Fibroblast of skin of abdomen (primary cell): Measurements from ENCODE around the gene ELFN2.

Experiments
- DNase-seq: peaks from one replicate; pipeline ENCODE4 v3.0.0-alpha.2; 2013

Gene ELFN2

DNA sequence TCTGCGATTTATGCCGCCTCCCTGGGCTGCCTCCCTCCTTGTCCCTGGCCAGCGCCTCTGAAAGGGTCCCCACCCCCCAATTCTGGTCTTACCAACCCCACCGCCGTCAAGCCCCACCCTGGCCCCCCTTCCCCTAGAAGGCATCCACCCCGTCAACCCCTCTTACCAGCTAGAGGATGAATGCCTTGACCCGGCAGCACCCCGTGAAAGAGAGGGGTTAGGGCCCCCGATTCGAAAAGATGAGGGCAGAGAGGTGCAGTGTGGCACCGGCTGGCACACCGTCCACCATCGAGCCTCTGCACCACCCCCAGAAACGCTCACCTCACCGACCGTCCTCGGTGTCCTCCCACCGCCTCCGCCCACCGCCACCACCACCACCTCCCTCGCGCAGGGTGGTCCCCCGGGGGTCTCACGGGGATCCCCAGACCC is 559 bp downstream of the ELFN2 start:
- no peak for DNase-seq

GRCh38 chr22:37425800-37426705 is 1.2 kb downstream of the ELFN2 start:
- peak; percentile 40 for DNase-seq

DNA sequence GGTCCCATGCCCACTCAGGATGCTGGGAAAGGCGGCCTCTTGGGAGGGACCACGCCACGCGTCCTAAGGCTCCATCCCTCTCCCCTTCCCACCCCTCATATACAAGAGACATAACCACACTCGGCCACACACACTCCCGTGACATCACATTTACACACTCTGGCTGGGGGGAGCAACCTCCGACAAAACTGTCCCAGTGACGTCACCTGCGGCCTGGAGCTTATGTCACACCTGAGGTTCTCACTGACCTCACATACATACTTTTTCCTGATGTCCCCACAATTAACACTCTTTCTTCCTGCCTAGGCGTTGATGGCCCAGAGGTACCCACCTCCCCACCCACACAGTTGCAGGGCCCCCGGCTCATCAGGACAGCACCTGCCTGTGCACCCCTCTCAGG is 1.9 kb downstream of the ELFN2 start:
- DNase-seq: no peak

GRCh38 chr22:37423283-37423682 is 4.0 kb downstream of the ELFN2 start:
- DNase-seq: no peak

- DNase-seq: no peak
Observed at GRCh38 chr22:37421468-37421877, 5.8 kb downstream of the ELFN2 start.

DNA sequence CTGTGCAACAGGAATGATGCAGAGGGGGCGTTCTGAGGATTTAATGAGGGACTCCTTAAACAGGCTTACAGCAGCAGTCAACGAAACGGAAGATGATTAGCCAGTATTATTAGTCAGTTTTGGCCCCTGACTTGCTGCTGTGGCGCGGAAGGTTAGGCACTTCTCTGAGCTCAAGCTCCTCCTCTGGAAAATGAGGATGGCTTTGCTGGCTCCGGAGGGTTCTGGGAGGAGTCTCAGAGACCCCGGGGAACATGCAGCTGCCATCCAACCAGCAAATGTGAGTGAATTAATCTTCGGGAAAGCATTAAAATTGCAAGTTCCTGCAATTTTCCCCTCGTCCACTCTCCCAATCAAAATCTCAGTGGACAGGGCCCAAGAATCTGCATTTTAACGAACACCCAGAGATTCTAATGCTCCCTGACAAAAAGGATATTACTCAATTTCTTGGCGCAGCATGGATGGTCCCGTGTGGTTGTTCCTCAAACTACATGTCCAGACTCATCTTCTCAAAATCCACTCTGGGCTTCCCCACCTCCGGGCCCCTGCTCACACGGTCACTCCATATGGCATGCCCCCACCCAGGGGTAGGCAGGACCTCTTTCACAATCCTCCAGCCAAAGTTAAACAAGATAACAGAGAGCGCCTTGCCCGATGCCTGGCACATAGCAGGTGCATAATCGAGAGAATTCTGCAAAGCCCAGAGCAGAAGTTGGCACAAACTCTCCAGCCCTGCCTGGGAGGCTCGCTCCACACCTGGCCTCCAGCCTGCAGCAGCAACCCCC is 6.4 kb downstream of the ELFN2 start:
- peak; percentile 18 for DNase-seq

DNA sequence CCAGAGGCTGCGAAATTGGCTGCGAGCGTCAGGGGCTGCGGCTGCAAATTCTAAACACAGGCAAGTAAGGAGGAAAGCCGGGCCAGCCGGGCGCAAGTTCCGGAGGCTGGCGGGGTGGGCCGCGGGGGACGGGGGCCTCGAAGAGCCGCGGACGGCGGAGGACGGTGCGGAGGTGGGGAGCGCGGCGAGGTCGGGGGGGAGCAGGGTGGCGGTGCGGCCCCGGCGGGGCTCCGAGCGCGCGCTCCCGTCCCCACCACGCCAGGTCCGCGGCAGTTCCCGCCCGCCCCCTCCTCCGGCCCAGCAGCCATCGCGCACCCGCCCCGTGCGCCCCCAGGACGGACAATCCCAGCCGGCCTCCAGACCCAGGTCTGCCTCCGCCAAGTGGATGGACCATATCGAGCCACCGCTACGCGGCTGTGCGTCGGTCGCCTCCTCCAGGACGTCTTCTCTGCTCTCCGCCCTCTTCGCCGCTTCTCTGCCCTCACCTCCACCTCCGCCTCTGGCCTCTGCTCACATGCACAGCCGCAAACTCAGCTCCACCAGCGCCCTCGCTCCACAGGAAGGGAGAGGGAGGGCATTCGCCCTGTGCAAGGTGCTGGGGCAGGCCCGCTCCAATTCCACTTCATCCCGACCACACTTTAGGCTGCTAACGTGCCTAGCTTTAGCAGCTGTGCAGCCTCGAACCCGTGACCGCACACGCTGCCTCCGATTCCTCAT is 7.2 kb downstream of the ELFN2 start:
- DNase-seq: no peak

- no peak for DNase-seq
Observed at GRCh38 chr22:37419370-37419968, 7.8 kb downstream of the ELFN2 start.

GRCh38 chr22:37418627-37419369 is 8.5 kb downstream of the ELFN2 start:
- DNase-seq: no peak

DNA sequence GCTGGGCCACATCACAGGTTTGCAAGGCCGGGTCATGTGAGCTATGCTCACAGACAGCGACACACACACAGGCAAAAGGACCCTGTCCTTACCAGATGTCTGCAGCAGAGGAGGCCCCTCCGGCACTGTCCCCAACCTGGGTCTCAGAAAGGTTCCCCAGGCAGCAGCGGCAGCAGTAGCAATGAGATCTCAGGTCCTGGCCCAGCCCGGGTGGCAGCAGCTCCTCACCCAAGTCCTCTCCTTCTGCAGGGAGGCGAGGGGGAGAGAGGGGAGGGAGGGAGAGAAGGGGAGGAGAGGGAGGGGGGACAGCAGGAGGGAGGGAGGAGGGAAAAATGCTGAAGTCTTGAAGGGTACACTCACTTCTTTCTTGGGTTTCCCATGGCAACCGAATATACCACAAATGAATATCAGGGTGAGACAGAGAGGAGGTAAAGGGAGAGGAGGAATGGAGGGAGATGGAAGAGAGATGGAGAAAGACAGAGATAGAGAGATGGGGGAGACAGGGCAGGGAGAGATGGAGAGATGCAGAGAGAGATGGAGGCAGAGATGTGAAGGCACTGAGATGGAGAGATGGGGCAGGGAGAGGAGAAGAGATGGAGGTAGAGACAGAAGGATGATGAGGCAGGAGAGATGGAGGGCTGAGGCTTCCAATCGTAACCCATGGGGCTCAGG is 9.5 kb downstream of the ELFN2 start:
- no peak for DNase-seq

DNA sequence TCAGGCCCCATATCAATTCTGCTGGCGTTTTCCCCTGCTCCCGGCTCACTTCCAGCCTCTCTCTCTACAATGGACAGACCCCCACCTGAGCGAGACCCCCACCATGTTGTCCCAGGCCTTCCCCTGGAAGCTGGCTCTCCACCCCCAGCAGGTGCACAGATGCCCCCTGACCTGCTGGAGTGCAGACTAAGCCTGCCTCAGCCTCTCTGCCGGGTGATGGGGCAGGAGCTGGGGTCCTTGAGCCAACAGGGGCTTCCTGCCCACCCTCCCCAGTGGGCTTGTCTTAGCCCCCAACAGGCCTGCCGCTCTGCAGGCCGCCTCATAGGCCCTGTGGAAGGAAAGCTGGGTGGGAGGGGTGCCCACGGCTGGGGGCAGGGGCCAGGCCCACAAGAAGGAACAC is 10.0 kb downstream of the ELFN2 start:
- DNase-seq: no peak

- DNase-seq: no peak
Observed at GRCh38 chr22:37416827-37417226, 10.5 kb downstream of the ELFN2 start.

DNA sequence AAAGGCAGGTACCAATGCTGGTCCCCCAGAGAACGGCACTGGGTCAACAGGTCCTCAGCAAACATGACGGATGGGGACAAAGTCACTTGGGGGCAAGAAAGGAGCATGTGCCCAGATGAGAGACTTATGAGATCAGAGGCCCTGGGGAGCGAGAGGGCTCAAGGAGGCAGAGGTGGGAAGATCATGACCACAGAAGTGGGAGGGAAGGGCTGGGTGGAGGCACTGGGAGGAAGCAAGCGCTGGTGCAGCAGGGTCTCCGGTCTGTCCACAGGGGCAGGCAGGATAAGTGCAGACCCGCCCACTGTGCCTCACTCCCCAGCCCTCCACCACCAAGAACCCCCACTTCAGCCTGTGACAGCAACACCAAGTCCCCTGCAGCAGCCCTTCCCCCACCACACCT is 10.9 kb downstream of the ELFN2 start:
- DNase-seq: no peak

- no peak for DNase-seq
Observed at GRCh38 chr22:37415210-37415609, 12.1 kb downstream of the ELFN2 start.

- no peak for DNase-seq
Observed at GRCh38 chr22:37414288-37414687, 13.0 kb downstream of the ELFN2 start.

DNA sequence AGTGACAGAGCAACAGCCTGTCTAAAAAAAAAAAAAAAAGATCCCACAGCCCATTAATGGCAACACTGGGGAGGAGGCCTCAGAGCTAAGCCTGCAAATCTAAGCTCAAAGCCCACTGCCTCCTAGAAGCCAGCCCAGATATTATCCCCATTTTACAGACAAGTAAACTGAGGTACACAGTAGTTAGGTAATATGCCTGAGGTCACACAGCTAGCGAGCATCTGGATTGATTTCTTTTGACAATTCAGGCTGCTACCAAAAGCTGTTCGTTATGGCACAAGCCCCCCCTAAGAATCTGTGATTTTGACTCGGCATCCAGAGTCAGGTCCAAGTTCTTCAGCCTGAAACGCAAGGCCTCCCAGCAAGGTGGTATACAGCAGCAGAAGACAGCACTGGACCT is 13.7 kb downstream of the ELFN2 start:
- DNase-seq: no peak

- DNase-seq: no peak
Observed at GRCh38 chr22:37412495-37413250, 14.6 kb downstream of the ELFN2 start.

DNA sequence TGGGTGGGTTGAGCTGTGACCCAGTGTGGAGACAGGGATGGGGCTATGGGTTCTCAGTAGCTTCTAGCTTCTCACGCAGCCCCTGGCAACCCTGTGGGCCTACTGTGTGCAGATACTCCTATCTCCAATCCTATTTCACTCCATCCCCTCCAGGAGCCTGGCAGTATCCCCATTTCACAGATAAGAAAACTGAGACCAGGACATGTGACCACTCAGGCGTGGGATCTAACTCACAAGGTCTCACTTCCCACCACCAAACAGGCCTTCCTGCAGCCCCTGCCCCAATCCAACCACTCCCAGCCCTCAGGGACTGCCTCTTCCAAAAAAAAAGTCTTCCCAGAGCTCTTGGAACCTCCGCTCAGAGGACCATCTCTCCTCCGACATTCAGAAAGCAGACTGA is 15.6 kb downstream of the ELFN2 start:
- no peak for DNase-seq

- DNase-seq: no peak
Observed at GRCh38 chr22:37410174-37411055, 16.9 kb downstream of the ELFN2 start.
